Hepatocyte (in vitro differentiated cells): Measurements from ENCODE around the gene SPECC1L. TPM values are rescaled to one million over a fixed set of nuclear protein-coding genes. Genes with fewer than 3 reads are reported as not detected.
A peak's percentile ranks its signal among the peaks of the same experiment; 100 is the strongest.

Experiments
- DNase-seq: peaks from one replicate; pipeline ENCODE4 v3.0.0-alpha.2; 2016; ENCODE audit warnings: low spot score
- H2AFZ ChIP-seq: fragments of 200-600 bp; sonication (generic); 2 replicates; pipeline ENCODE4 v1.6.0; 2016; ENCODE audit warnings: antibody characterized with exemption, mild to moderate bottlenecking
- H3K27ac ChIP-seq: fragments of 200-600 bp; sonication (generic); 2 replicates; pipeline ENCODE4 v1.5.1; 2016; ENCODE audit warnings: mild to moderate bottlenecking
- H3K27me3 ChIP-seq: fragments of 200-600 bp; sonication (generic); 2 replicates; pipeline ENCODE4 v1.6.1; 2016
- H3K36me3 ChIP-seq: fragments of 200-600 bp; sonication (generic); replicated peaks from 2 replicates; pipeline ENCODE4 v1.5.1; 2016; ENCODE audit warnings: low read depth; ENCODE audit not compliant: insufficient read depth
- H3K4me1 ChIP-seq: fragments of 200-600 bp; sonication (generic); 2 replicates; pipeline ENCODE4 v1.5.1; 2016; ENCODE audit warnings: mild to moderate bottlenecking, moderate library complexity; ENCODE audit not compliant: insufficient read depth
- H3K4me2 ChIP-seq: fragments of 200-600 bp; sonication (generic); 2 replicates; pipeline ENCODE4 v1.6.0; 2016
- H3K4me3 ChIP-seq: fragments of 200-600 bp; sonication (generic); 2 replicates; pipeline ENCODE4 v1.5.1; 2016; ENCODE audit warnings: mild to moderate bottlenecking
- H3K79me2 ChIP-seq: fragments of 200-600 bp; sonication (generic); 2 replicates; pipeline ENCODE4 v1.6.0; 2017; ENCODE audit warnings: mild to moderate bottlenecking
- H3K9me2 ChIP-seq: fragments of 200-600 bp; sonication (generic); replicated peaks from 2 replicates; pipeline ENCODE4 v1.6.0; 2017; ENCODE audit warnings: mild to moderate bottlenecking; ENCODE audit not compliant: insufficient read depth
- H3K9me3 ChIP-seq: fragments of 200-600 bp; sonication (generic); 2 replicates; pipeline ENCODE4 v1.5.1; 2016; ENCODE audit warnings: low read depth, mild to moderate bottlenecking
- H4K20me1 ChIP-seq: fragments of 200-600 bp; sonication (generic); 2 replicates; pipeline ENCODE4 v1.6.0; 2016; ENCODE audit warnings: mild to moderate bottlenecking; ENCODE audit not compliant: insufficient read depth, poor library complexity, severe bottlenecking
- EZH2 ChIP-seq: fragments of 200-600 bp; sonication (generic); IDR thresholded peaks from 2 replicates; pipeline ENCODE4 v1.6.1; 2016; ENCODE audit warnings: antibody characterized with exemption, mild to moderate bottlenecking, borderline replicate concordance
- EZH2phosphoT487 ChIP-seq: fragments of 200-600 bp; sonication (generic); IDR thresholded peaks from one replicate; pipeline ENCODE4 v1.6.1; 2018; ENCODE audit warnings: antibody characterized with exemption, mild to moderate bottlenecking, low read depth, moderate library complexity; ENCODE audit not compliant: unreplicated experiment, severe bottlenecking
- WGBS: methylation state at CpG from one replicate; pipeline ENCODE4 v1.1.6; 2016; ENCODE audit warnings: low lambda C conversion rate; ENCODE audit errors: missing lambda C conversion rate; 5-methylcytosine and 5-hydroxymethylcytosine counted together
- polyA plus RNA-seq: library from polyadenylated mRNA; unstranded; fragments of >200 nt; fragmentation: Nextera tagmentation; extraction: Ambion mirVana; gene quantifications from 2 replicates; pipeline ENCODE4 v1.2.1, GENCODE V29; 2016
- total RNA-seq: library from RNA; depleted of rRNA; stranded (reverse); fragments of >200 nt; gene quantifications from 2 replicates; pipeline ENCODE4 v1.2.3, GENCODE V29; 2014
- TF ChIP-seq, protein P1 (sequence below): fragments of 200-600 bp; sonication (generic); IDR thresholded peaks from 2 replicates; pipeline ENCODE4 v1.5.1; 2016; ENCODE audit warnings: antibody characterized with exemption, mild to moderate bottlenecking; ENCODE audit not compliant: poor library complexity

Gene SPECC1L
- total and polyA plus RNA-seq, 2 experiments from 2014 or later: 13.0 to 28.3 TPM

DNA sequence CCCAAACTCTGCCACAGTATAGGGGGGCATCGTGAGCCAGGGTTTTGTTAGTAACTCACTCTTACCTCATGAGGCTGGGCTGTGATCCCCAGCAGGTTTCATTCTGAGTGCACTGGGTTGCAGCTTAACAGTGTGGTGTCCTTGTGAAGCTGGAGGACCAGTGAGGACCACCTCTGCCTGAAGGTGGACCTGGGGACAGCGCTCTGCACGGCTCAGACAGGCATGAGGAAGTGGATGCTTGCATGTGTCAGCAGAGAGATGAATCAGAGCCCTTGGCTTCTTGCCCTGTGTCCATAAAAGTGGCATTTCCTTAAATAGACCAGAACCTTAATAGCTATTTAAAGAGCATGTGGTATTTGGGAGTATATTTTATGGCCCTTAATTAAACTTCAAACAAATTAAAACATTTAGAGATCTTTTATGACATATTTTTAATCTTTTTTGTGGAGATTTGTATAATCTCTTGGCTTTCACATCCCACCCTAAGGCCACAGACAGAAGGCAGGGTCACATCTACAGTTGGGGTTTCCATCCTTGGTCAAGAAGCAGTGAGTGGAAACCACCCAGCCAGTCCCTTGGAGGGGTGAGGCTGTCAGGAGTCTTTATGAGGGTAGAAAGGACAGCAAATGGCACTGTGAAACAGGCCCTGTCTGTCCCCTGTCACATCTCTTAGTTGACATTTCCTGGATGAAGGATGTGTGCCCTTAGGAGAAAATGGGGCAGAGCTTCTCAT, 132.0 kb downstream of the SPECC1L start:
- no peaks in the 10 kb centered on the region for H3K27me3 ChIP-seq
- H3K4me2 ChIP-seq: peak overlapping the region; percentile 29
- H3K9me2 ChIP-seq: no peaks in the 10 kb centered on the region
- H3K27ac ChIP-seq: peak overlapping the region; percentile 90
- peaks cover 8% of the 10 kb centered on the region for H4K20me1 ChIP-seq
- peak; percentile 88 for DNase-seq
- peaks cover 13% of the 10 kb centered on the region for H3K79me2 ChIP-seq
- no peak overlapping the region for H2AFZ ChIP-seq
- no peaks in the 10 kb centered on the region for H3K36me3 ChIP-seq
- TF ChIP-seq EZH2: no peak
- TF ChIP-seq EZH2phosphoT487: no peak
- TF ChIP-seq, protein P1, sequence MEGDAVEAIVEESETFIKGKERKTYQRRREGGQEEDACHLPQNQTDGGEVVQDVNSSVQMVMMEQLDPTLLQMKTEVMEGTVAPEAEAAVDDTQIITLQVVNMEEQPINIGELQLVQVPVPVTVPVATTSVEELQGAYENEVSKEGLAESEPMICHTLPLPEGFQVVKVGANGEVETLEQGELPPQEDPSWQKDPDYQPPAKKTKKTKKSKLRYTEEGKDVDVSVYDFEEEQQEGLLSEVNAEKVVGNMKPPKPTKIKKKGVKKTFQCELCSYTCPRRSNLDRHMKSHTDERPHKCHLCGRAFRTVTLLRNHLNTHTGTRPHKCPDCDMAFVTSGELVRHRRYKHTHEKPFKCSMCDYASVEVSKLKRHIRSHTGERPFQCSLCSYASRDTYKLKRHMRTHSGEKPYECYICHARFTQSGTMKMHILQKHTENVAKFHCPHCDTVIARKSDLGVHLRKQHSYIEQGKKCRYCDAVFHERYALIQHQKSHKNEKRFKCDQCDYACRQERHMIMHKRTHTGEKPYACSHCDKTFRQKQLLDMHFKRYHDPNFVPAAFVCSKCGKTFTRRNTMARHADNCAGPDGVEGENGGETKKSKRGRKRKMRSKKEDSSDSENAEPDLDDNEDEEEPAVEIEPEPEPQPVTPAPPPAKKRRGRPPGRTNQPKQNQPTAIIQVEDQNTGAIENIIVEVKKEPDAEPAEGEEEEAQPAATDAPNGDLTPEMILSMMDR: no peak
- H3K9me3 ChIP-seq: no peaks in the 10 kb centered on the region
- H3K4me3 ChIP-seq: no peak overlapping the region
- 47% methylated on average over 3 of the region's 3 CpGs for WGBS
- peaks cover 28% of the 10 kb centered on the region for H3K4me1 ChIP-seq

DNA sequence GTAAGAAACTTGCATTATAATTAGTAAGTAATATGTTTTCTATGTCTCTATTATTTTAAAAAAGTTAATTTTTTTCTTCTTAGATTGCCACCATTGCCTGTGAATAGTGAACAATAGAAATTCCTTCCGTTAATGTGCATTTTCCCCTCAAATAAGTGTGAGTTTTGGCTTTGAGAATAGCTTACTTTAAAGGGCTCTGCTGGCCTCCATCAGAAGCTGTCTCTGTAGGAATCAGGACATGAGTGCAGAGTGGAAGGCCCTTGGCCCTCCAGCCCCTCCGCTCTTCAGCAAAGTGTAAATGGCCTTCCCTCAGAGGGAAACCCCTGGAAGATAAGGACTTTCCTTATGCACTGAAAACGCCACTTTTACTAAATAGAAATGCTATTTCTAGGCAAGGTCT, 132.7 kb downstream of the SPECC1L start:
- Histone ChIP-seq H3K9me2 (no peaks in the 10 kb centered on the region), H3K4me1 (peaks cover 28% of the 10 kb centered on the region), H3K27me3 (no peaks in the 10 kb centered on the region), H3K27ac (peak overlapping the region; percentile 78), H3K4me2 (peak overlapping the region; percentile 29), H3K4me3 (no peak overlapping the region), H3K79me2 (peaks cover 16% of the 10 kb centered on the region), H4K20me1 (peaks cover 8% of the 10 kb centered on the region), H3K36me3 (no peaks in the 10 kb centered on the region), H2AFZ (no peak overlapping the region), H3K9me3 (no peaks in the 10 kb centered on the region)
- TF ChIP-seq EZH2phosphoT487 (no peak), EZH2 (no peak)
- TF ChIP-seq, protein P1: no peak
- 78% methylated on average over 3 of the region's 3 CpGs for WGBS
- DNase-seq: no peak

DNA sequence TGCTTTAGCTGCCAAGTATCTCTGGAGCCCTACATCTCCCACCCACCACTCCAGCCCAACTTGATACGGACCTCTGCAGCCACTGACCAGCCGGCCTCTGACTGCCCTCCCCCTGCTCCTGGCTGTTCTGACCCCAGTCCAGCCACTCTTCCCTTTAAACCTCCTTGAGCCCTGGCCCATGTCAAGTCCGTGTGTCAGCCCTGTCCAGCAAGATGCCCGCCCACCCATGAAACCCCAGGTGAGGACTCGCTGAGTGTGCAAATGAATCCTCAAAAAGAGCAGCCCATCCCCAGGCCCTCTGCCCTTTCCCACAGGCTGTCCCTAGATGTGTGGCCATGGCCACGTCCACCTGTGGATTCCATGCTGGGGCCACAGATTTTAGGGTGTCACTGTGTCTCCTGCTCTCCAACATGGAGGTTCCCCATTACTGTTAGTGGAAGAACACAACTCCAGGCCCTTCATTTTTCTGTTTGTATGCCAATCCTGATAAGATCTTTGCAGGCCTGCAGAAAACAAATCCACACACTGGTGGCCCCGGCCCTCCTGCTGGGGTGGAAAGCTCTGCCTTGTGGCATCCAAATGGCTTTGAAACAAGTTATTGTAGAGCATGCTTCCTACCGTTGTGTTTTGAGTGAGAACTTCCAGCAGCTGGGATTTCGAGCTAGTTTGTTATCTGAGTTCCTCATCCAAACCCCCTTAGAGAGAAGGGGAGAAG, 134.1 kb downstream of the SPECC1L start:
- 84% methylated on average over 8 of the region's 9 CpGs for WGBS
- Histone ChIP-seq H3K27me3 (no peaks in the 10 kb centered on the region), H3K27ac (no peak overlapping the region), H3K9me3 (no peaks in the 10 kb centered on the region), H3K79me2 (peaks cover 22% of the 10 kb centered on the region), H3K4me2 (no peak overlapping the region), H3K9me2 (no peaks in the 10 kb centered on the region), H3K4me3 (no peak overlapping the region), H2AFZ (no peak overlapping the region), H3K4me1 (peaks cover 28% of the 10 kb centered on the region), H3K36me3 (no peaks in the 10 kb centered on the region), H4K20me1 (peaks cover 8% of the 10 kb centered on the region)
- TF ChIP-seq EZH2phosphoT487 (no peak), EZH2 (no peak)
- TF ChIP-seq, protein P1: no peak
- no peak for DNase-seq
